Heart left ventricle (tissue), 16 donors: ENCODE measurements around the gene OR6Y1. TPM values are rescaled to one million over a fixed set of nuclear protein-coding genes. Genes with fewer than 3 reads are reported as not detected.

ENCODE experiments used
- ATAC-seq, 4 donors: fragments of 200-7000 bp; cut with Tn5 transposase; one replicate each; pipeline ENCODE4 v1.9.1; 2020 to 2022; ENCODE audit warnings: moderate library complexity in 4 of 4, mild to moderate bottlenecking in 3 of 4, moderate number of reproducible peaks in 1 of 4
- DNase-seq, 5 donors: peaks; one replicate each; pipeline ENCODE4 v3.0.0-alpha.2; 2020
- H3K27ac ChIP-seq, 12 donors: fragments of 200-600 bp; sonication (generic) in 4 of 12; one replicate each; pipeline versions ENCODE4 v1.5.0 to v1.8.0; 2016 to 2022; ENCODE audit warnings: mild to moderate bottlenecking in 2 of 12
- H3K27me3 ChIP-seq, 9 donors: fragments of 200-600 bp; sonication (generic) in 2 of 9; one replicate each; pipeline versions ENCODE4 v1.5.1 to v1.8.0; 2016 to 2022; ENCODE audit warnings: mild to moderate bottlenecking in 3 of 9
- H3K36me3 ChIP-seq, 9 donors: fragments of 200-600 bp; sonication (generic) in 2 of 9; one replicate each; pipeline versions ENCODE4 v1.5.0 to v1.8.0; 2018 to 2022; ENCODE audit warnings: mild to moderate bottlenecking in 2 of 9
- H3K4me1 ChIP-seq, 12 donors: fragments of 200-600 bp; sonication (generic) in 4 of 12; one replicate each; pipeline versions ENCODE4 v1.5.0 to v1.8.0; 2016 to 2022; ENCODE audit warnings: mild to moderate bottlenecking in 3 of 12
- H3K4me3 ChIP-seq, 12 donors: fragments of 200-600 bp; sonication (generic) in 4 of 12; one replicate each; pipeline versions ENCODE4 v1.5.0 to v1.8.0; 2017 to 2022; ENCODE audit warnings: mild to moderate bottlenecking in 9 of 12, moderate library complexity in 4 of 12
- H3K9me3 ChIP-seq, 12 donors: fragments of 200-600 bp; sonication (generic) in 4 of 12; one replicate each; pipeline versions ENCODE4 v1.5.0 to v1.8.0; 2016 to 2022; ENCODE audit warnings: mild to moderate bottlenecking in 1 of 12
- CTCF ChIP-seq, 12 donors: fragments of 200-600 bp; sonication (generic) in 4 of 12; IDR thresholded peaks; one replicate each; pipeline versions ENCODE4 v1.5.0 to v1.8.0; 2018 to 2022; ENCODE audit warnings: antibody characterized with exemption in 12 of 12, mild to moderate bottlenecking in 5 of 12
- POLR2A ChIP-seq, 2 donors: fragments of 450-650 bp; IDR thresholded peaks; one replicate each; pipeline ENCODE4 v1.6.1; 2017; ENCODE audit warnings: antibody characterized with exemption in 2 of 2, mild to moderate bottlenecking in 2 of 2, moderate library complexity in 2 of 2
- WGBS, 4 donors: extraction: QIAGEN DNeasy Blood & Tissue Kit in 2 of 4; methylation state at CpG; one replicate each; pipeline versions ENCODE4 v1.1.5 to v1.1.7; 2013 to 2018; 5-methylcytosine and 5-hydroxymethylcytosine counted together
- intact Hi-C, 10 donors: fragments of 100-400 bp; cut with DNase I; formaldehyde crosslinking; loops; one replicate each; pipeline versions ENCODE4 v1.11.1 to v1.14.2; 2022
- polyA plus RNA-seq, 2 donors: library from polyadenylated mRNA; stranded (reverse); fragments of 200-250 nt; gene quantifications; one replicate each; pipeline ENCODE4 v1.2.3, GENCODE V29; 2013
- total RNA-seq, 9 donors: library from RNA; depleted of rRNA in 2 of 9; stranded (reverse); fragments of >200 nt in 2 of 9; fragmentation: NEBNext Ultra II Directional in 3 of 9; extraction: Animal tissue kit (Norgen Biotek cat#: 25700) in 3 of 9; gene quantifications; one replicate each; pipeline versions ENCODE4 v1.1.0 to v1.2.4, GENCODE V29; 2016 to 2023
- donor health status: ischemic (EF 13 %, LVEDD 7.1; RV severe dilation, severe dysfunction).
- donor health status: healthy with polysubstance abuse.
- donor health status: DM: no; HTN: yes; CAD: no.
- donor health status: DM: no; HTN: no; CAD: no.
- donor health status: ischemic (EF 25% LVEDD 6.9; RV normal size, moderate dysfunction).
- donor health status: ischemic (EF 25% LVEDD 5.7; RV mildly dilated, moderate dysfunction).
- donor health status: healthy.
- donor health status: DM: yes; HTN: yes; CAD: no.
- donor health status: ischemic (EF 35%, LVEDD 5.7; RV mildly dilated, moderate dysfunction).
- donor health status: nonischemic (EF 11% LVEDD 7.7; RV severe dilation, severe dysfunction).
- donor health status: DM: yes; HTN: yes; CAD: no.
- donor health status: PGD.
- donor health status: ischemic (EF 29% LVEDD 5.4; RV normal size, mild dysfunction).
- donor health status: nonischemic (EF 23%, LVEDD 6.1; RV moderate dilation, normal function).

Gene OR6Y1
- total and polyA plus RNA-seq, 11 donors = not detected

DNA sequence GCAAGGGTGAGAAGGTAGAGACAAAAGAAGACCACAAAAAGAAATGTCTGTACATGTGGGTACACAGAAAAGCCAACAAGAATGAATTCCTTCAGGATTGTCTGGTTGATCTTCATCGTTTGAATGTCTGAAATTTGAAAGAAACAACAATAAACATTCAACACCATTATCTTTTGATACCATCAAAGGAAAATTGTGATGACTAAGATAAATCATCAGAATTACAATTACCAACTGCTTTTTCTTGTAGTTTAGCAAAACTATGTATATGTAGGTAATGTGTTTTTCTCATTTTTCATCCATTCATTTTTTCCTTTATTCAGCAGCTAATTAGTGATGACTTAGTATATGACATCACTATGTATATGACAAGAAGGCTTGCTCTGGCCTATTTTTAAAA lies 25.5 kb upstream of the OR6Y1 start, which contains the start of gene OR10X1:
TSS of gene OR10X1 (minus strand) at position 167 of the 400 bp plus-strand sequence. CDS start at position 167, 0 bp downstream.
- peaks cover 0 to under 1% (median 0%) of the 10 kb centered on the region in 12 donors for H3K9me3 ChIP-seq
- H3K36me3 ChIP-seq = no peaks in the 10 kb centered on the region
- intact Hi-C loops = no loop called here
- no peak within 1 kb of the TSS for H3K27ac ChIP-seq
- H3K4me3 ChIP-seq = no peak within 1 kb of the TSS
- TF ChIP-seq POLR2A (IDR thresholded peaks at IDR 0.05) (no peak), CTCF (IDR thresholded peaks at IDR 0.05) (no peak)
- ATAC-seq = no peak
- DNase-seq = no peak
- H3K27me3 ChIP-seq = no peaks in the 10 kb centered on the region
- 79 to 89% (median 83%) methylated on average over 1 of the region's 1 CpG for WGBS, 4 donors
- no peaks in the 10 kb centered on the region for H3K4me1 ChIP-seq

DNA sequence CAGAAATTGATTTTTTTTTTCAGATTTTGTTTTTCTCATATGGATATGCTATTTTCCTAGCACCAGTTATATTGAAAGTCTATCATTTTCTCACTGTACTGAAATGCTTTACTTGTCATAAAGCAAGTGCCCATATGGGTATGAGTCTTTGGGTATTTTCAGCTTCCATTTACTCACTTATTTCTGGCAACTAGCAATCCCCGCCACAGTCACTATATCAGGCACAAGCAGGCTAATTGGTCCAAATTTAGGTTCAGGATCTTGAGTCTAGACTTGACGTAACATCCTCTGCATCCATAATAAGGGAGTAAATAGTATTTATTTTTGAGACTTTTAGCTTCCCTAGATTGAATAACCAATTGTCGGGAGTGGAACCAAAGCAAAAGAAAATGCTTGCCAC lies 23.4 kb upstream of the OR6Y1 start:
- DNase-seq = no peak
- no peaks in the 10 kb centered on the region for H3K27me3 ChIP-seq
- 83 to 95% (median 87%) methylated on average over 3 of the region's 3 CpGs for WGBS, 4 donors

GRCh38 chr1:158572226-158572625 lies 18.0 kb upstream of the OR6Y1 start:
- ATAC-seq = no peak
- intact Hi-C loops = no loop called here
- Histone ChIP-seq H3K27ac (no peak overlapping the region), H3K9me3 (no peaks in the 10 kb centered on the region), H3K4me3 (no peak overlapping the region), H3K27me3 (no peaks in the 10 kb centered on the region), H3K4me1 (no peaks in the 10 kb centered on the region), H3K36me3 (no peaks in the 10 kb centered on the region)
- 90 to 94% (median 91%) methylated on average over 1 of the region's 1 CpG for WGBS, 4 donors
- no peak for TF ChIP-seq CTCF (IDR thresholded peaks at IDR 0.05)
- no peak for TF ChIP-seq POLR2A (IDR thresholded peaks at IDR 0.05)
- no peak for DNase-seq

More for the DNA sequence above, 23.4 kb upstream of the OR6Y1 start:
- intact Hi-C loops = no loop called here
- Histone ChIP-seq H3K27ac (no peak overlapping the region), H3K9me3 (no peaks in the 10 kb centered on the region), H3K4me1 (no peaks in the 10 kb centered on the region), H3K36me3 (no peaks in the 10 kb centered on the region), H3K4me3 (no peak overlapping the region)
- TF ChIP-seq CTCF (IDR thresholded peaks at IDR 0.05) = no peak
- no peak for TF ChIP-seq POLR2A (IDR thresholded peaks at IDR 0.05)
- no peak for ATAC-seq

GRCh38 chr1:158570480-158570879 lies 16.3 kb upstream of the OR6Y1 start, which contains the start of gene OR6P1:
Gene OR6P1 (minus strand): TSS chr1:158570580. CDS start chr1:158563604, 6,976 bp downstream.
- Histone ChIP-seq H3K27ac (no peak within 1 kb of the TSS), H3K4me1 (no peaks in the 10 kb centered on the region), H3K27me3 (no peaks in the 10 kb centered on the region), H3K9me3 (no peaks in the 10 kb centered on the region), H3K4me3 (no peak within 1 kb of the TSS), H3K36me3 (no peaks in the 10 kb centered on the region)
- TF ChIP-seq POLR2A (IDR thresholded peaks at IDR 0.05) (no peak), CTCF (IDR thresholded peaks at IDR 0.05) (no peak)
- WGBS, 4 donors = 72 to 84% (median 76%) methylated on average over 3 of the region's 3 CpGs
- DNase-seq = no peak
- intact Hi-C loops = no loop called here
- no peak for ATAC-seq
